ENCODE measurements around the gene RBM8A.

Gene RBM8A

DNA sequence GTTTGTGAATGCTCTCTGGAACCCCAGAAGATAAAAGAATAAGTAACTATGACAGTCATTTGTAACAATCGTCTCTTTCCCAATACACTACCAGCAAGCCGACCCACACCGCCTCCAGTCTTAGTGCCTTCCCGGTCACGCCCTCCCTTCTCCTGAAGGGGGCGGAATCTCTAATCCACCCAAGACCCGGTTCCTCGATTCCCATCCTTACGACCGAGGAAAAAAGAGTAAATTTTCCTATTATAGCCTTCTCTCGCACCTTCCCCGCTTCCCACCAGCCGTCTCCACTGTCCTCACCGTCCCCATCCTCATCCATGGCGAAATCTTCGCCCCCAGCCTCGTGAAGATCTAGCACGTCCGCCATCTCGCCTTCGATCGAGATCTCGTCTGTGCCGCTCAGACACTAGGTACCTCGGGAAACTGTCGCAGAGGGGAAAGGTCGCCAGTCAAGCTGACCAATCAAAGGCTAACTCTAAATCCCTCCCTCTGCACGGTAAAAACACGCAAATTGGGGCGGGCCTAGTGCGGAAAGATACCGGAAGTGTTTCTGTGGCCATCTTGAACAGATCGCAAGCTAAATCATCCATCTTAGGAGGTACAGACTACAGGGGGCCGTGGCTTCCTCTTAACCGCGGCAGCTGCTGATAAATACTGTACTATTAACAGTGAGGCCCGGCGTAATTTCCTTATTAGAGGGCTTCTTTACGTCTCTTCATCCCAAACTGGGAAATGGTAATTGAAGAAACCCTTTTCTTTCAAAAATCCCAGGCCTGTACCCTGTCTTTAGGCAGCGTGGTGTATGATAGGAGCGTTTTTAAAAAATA, at the start of gene RBM8A:
Gene RBM8A (minus strand): TSS at position 422 of the 824 bp plus-strand sequence. CDS start 58 bp downstream, at position 364.
- peak within 1 kb of the TSS; percentile 93 for H3K4me3 ChIP-seq (ENCODE audit: low read depth, low read length)
- TF ChIP-seq POLR2A (IDR thresholded peaks at IDR 0.05; ENCODE audit: extremely low read depth, insufficient read length), result peak; percentile 91
- TF ChIP-seq MAX (IDR thresholded peaks at IDR 0.05; ENCODE audit: low read depth, low read length), result peak; percentile 22
- TF ChIP-seq, protein P1, sequence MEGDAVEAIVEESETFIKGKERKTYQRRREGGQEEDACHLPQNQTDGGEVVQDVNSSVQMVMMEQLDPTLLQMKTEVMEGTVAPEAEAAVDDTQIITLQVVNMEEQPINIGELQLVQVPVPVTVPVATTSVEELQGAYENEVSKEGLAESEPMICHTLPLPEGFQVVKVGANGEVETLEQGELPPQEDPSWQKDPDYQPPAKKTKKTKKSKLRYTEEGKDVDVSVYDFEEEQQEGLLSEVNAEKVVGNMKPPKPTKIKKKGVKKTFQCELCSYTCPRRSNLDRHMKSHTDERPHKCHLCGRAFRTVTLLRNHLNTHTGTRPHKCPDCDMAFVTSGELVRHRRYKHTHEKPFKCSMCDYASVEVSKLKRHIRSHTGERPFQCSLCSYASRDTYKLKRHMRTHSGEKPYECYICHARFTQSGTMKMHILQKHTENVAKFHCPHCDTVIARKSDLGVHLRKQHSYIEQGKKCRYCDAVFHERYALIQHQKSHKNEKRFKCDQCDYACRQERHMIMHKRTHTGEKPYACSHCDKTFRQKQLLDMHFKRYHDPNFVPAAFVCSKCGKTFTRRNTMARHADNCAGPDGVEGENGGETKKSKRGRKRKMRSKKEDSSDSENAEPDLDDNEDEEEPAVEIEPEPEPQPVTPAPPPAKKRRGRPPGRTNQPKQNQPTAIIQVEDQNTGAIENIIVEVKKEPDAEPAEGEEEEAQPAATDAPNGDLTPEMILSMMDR (IDR thresholded peaks at IDR 0.05; ENCODE audit: low read depth, low read length), result peak; percentile 66
- peak; percentile 77 for TF ChIP-seq MYC (IDR thresholded peaks at IDR 0.05; ENCODE audit: low read depth, low read length)
- DNase-seq (ENCODE audit: low read depth), result peak; percentile 99

DNA sequence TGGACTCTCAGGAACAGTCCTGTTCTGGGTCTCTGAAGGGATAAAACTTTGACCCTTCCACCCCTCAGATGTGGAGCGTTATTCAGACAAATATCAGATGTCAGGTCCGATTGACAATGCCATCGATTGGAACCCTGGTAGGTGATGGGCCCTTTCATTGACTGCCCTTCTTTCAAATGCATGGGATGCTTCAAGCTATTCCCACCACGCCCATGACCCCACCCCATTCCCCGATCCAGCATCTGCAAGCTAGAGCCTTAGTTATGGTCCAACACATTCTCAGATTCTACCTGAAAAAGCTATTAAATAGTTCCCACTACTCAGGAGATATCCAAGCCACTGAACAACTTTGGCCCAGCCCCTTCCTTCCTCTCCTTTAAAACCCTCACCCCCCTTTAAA, 49.7 kb upstream of the RBM8A start:
- no peak for TF ChIP-seq MAX (IDR thresholded peaks at IDR 0.05; ENCODE audit: low read depth, low read length)
- TF ChIP-seq, protein P1 (IDR thresholded peaks at IDR 0.05; ENCODE audit: low read depth, low read length), result no peak
- TF ChIP-seq POLR2A (IDR thresholded peaks at IDR 0.05; ENCODE audit: extremely low read depth, insufficient read length), result no peak
- TF ChIP-seq MYC (IDR thresholded peaks at IDR 0.05; ENCODE audit: low read depth, low read length), result no peak
- H3K4me3 ChIP-seq (ENCODE audit: low read depth, low read length), result no peak overlapping the region
- no peak for DNase-seq (ENCODE audit: low read depth)

DNA sequence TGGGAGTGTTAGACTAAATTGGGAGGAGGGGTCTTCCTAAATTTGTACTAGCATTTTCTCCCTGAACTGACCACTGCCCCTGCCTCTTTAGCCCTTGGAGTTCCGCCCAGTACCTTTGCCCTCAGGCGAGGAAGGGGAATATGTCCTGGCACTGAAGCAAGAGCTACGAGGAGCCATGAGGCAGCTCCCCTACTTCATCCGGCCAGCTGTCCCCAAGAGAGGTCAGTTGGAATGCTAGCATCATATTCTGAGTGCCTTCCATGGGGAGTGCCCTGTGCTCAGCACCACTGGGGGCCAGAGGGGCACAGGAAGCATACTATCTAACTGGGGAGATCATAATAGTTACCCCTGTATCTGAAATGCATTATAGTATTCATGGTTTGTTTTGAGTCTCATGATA, 47.9 kb upstream of the RBM8A start:
- TF ChIP-seq, protein P1 (IDR thresholded peaks at IDR 0.05; ENCODE audit: low read depth, low read length), result no peak
- TF ChIP-seq MYC (IDR thresholded peaks at IDR 0.05; ENCODE audit: low read depth, low read length) (no peak), POLR2A (IDR thresholded peaks at IDR 0.05; ENCODE audit: extremely low read depth, insufficient read length) (no peak), MAX (IDR thresholded peaks at IDR 0.05; ENCODE audit: low read depth, low read length) (no peak)
- no peak for DNase-seq (ENCODE audit: low read depth)
- no peak overlapping the region for H3K4me3 ChIP-seq (ENCODE audit: low read depth, low read length)

DNA sequence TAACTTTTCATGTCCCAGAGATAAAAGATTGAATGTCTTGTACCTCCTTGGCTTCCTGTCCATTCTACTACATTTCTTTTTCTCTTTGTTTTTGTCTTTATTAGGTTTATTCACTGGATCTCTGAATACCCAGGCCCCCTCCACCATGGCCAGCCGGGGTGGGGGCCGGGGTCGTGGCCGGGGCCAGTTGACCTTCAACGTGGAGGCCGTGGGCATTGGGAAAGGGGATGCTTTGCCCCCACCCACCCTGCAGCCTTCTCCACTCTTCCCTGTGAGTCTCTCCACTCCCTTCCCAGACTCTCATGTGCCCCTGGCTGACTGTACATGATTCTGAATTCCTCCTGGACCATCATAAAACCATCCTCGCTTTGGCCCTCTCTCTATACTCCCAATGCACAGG, 47.4 kb upstream of the RBM8A start:
- no peak overlapping the region for H3K4me3 ChIP-seq (ENCODE audit: low read depth, low read length)
- no peak for TF ChIP-seq POLR2A (IDR thresholded peaks at IDR 0.05; ENCODE audit: extremely low read depth, insufficient read length)
- TF ChIP-seq, protein P1 (IDR thresholded peaks at IDR 0.05; ENCODE audit: low read depth, low read length), result no peak
- TF ChIP-seq MAX (IDR thresholded peaks at IDR 0.05; ENCODE audit: low read depth, low read length), result no peak
- TF ChIP-seq MYC (IDR thresholded peaks at IDR 0.05; ENCODE audit: low read depth, low read length), result no peak
- DNase-seq (ENCODE audit: low read depth), result no peak

DNA sequence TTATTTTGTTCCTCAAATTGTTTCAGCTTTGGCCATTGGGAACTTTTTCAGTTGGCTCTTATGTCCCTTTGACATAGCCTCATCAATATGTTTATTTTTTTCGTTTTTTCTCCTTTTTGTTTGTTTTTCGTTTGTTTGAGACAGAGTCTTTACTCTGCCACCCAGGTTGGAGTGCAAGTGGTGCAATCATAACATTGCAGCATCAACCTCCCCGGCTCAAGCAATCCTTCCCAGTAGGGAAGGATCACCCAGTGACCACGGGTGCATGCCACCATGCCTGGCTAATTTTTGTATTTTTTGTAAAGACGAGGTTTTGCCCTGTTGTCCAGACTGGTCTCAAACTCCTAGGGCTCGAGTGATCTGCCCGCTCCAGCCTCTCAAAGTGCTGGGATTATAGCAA, 45.3 kb upstream of the RBM8A start:
- DNase-seq (ENCODE audit: low read depth), result no peak
- TF ChIP-seq MAX (IDR thresholded peaks at IDR 0.05; ENCODE audit: low read depth, low read length) (no peak), POLR2A (IDR thresholded peaks at IDR 0.05; ENCODE audit: extremely low read depth, insufficient read length) (no peak), MYC (IDR thresholded peaks at IDR 0.05; ENCODE audit: low read depth, low read length) (no peak)
- TF ChIP-seq, protein P1 (IDR thresholded peaks at IDR 0.05; ENCODE audit: low read depth, low read length), result no peak
- H3K4me3 ChIP-seq (ENCODE audit: low read depth, low read length), result no peak overlapping the region

All from NB4 (cell line).